Occipital lobe (tissue), 2 donors: ENCODE measurements around the gene BNC2. TPM values are rescaled to one million over a fixed set of nuclear protein-coding genes. Genes with fewer than 3 reads are reported as not detected.

Experiments used
- DNase-seq: peaks from one replicate; lab custom pipeline; 2025; lab: John Stamatoyannopoulos, UW
- total RNA-seq: library from RNA; depleted of rRNA; stranded (reverse); fragments of >200 nt; gene quantifications from one replicate; pipeline ENCODE4 v1.2.3, GENCODE V29; 2014

The BNC2 gene
- total RNA-seq, 1 donor from 2014 or later, result 1.6 TPM

- no peak for DNase-seq
Observed at GRCh38 chr9:16675131-16675530, 195.3 kb downstream of the BNC2 start.

GRCh38 chr9:16673171-16673570 is 197.3 kb downstream of the BNC2 start:
- DNase-seq, result no peak

DNA sequence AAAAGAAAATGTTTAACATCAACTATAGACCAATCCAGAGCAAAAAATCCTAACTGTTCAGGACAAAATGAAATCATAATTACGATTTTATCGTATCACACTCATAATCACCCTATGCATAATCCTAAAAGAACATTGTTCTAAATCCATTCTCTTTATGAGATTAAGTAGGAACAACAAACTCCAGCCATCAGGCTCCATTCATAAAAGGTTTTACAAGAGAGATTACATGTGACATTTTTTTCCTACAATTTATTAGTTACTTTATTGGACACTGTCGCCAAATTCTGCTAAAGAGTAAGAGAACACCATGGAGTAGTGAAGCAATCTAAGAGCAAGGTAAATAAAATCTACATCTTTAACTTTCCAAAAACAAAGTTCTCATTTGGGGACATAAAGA is 198.0 kb downstream of the BNC2 start:
- no peak for DNase-seq

- DNase-seq, result no peak
Observed at GRCh38 chr9:16671591-16672137, 198.8 kb downstream of the BNC2 start.

GRCh38 chr9:16670791-16671190 is 199.7 kb downstream of the BNC2 start:
- no peak for DNase-seq

DNA sequence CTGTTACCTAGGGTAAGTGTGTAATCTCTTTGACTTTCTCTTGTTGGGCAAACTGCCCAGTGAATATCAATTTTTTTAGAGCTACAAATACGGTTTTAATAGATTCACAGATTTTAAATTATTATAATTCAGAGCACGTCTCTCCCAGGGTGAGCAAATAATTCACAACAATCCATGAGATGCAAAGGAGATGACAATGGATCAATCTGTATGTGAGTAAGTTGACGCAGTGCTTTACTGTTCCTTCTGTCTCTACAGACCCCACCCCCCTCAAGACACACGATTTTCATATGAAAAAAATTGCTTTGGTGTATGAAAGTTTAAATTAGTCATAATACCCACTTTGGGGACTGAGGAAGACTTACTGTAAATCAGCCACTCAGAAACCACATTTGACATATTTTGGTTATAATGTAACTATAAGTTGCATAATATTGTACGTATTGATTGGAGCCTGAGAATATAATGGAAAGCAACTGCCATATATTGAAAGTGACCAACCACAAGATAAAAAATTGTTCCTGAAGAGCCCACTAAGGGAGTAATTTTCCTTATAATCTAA is 201.7 kb downstream of the BNC2 start:
- no peak for DNase-seq

DNA sequence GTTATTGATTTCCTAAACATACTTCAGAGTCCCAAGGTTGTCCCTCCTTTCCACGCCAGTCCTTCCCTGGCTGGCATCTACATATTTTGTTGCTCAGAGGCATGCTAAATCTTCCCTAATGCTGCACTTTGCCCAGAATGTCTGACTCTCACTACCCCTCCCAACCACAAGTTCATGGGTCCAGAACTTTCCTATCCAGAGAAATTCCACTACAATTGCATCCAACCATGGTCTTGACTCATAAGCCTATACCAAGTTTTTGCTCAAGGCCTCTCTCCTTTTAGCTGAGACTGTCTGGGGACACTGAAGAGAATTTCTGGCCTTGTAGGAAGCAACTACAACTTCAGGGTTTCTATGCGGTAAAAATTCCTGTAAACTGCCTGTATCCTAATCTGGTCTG is 206.3 kb downstream of the BNC2 start:
- DNase-seq, result no peak

DNA sequence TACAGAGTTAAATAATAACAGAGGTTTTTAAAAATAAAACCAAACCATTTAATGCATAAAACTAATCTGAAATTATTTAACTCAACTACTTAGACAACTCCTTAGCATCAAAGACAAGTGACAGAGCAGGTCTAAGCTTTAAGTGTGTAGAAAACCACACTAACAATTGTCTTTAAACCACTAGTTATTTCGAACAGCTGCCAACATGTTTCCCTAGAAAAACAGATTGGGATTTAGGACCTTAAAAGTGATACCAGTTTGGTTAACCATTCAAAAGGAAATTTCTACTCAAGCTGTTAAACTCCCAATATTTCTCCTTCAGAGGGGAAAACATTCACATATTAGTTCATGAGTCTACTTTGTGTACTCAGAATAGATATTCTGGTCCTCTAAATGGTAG is 208.7 kb downstream of the BNC2 start:
- DNase-seq, result no peak

GRCh38 chr9:16659096-16659495 is 211.4 kb downstream of the BNC2 start:
- no peak for DNase-seq

GRCh38 chr9:16656432-16657169 is 213.9 kb downstream of the BNC2 start:
- DNase-seq, result no peak

- no peak for DNase-seq
Observed at GRCh38 chr9:16654596-16655126, 215.8 kb downstream of the BNC2 start.

DNA sequence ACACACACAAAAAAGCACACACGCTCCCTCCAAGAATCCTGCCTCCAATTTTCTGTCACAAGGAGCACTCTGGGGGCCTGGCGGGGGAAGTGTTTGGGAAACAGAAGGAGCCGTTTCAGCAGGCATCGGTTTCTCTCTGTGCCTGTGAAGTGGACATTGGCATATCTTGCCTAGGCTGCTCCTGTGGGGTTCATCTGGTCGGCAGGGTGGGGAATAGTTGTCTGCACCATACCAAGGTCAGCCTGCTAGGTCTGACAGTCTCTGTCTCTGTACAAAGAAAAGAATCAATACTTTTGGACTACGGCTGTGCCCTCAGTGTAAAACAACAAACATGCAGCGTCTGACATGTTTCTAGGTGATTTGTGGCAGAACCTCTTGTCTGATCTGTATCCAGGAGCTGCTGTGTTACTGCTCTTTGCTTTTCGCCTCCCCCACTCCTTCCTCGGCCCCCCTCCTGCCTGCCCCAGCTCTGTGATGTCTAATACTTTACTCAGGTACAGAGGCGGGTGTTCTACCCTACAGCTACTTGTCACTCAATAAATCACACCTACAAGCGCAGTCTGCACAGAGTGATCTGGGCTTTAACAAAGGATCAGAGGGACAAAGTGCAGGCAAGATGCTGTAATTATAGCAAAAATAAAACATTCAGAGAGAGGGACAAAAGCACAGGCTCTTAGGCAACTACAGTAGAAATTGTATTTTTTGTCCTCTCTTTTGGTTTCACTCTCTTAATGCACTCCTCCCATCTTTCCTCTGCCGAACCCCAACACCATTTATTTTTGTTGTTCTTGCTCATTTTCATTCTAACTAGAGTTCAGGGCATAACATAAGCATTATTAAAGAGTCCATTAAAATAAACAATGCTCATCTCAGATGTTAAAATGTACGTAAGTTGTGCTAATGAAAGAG is 216.7 kb downstream of the BNC2 start:
- DNase-seq, result no peak

GRCh38 chr9:16652582-16652981 is 217.9 kb downstream of the BNC2 start:
- no peak for DNase-seq

GRCh38 chr9:16651446-16651964 is 219.0 kb downstream of the BNC2 start:
- no peak for DNase-seq

GRCh38 chr9:16645970-16646369 is 224.5 kb downstream of the BNC2 start:
- DNase-seq, result no peak

DNA sequence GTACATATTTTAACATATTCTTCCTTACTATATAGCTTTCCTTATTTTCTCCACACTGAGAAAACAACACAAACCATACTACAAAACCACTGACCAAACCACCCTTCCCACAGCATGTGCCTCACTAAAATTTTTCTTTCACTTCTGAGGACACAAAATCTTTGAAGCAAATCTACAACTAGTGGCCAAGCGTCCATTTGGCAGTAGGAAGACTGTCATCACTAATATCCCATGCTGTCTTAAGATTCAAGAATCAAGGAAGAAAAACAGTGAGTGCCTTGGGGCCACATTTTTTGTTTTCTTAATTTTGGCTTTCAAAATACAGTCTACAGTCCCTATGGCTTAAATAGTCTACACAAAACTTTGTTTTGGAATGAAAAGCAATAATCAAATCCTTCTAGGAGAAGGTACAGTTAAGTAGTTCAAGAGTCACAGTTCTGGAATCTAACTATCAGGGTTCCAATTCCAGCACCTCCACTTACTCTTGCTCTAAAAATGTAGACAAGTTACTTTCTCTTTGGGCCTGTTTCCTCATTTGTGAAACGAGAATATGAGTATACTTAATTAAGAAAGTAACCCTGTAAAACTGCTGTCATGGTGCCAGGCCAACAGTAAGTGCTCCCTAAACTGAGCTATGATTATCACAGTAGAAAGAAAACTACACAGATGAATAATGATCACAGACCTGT is 227.9 kb downstream of the BNC2 start:
- DNase-seq, result no peak

DNA sequence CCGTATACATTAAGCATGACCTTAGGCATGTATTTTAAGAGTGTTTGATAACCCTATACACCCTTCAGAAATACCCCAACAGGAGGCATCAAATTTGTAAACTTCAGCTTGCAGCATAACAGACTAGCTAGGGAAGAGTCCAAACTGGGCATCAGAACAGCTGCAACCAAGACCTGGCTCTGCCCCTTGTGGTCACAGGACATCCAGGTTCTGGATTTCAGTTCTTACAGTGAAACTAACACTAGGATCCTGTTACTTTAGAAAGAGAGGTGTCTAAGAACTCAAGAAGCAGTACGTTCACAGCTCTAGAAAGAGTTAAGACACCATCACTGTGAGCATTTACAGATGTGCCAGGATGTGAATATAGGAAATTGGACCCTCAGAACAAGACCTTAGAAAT is 229.8 kb downstream of the BNC2 start:
- DNase-seq, result no peak

DNA sequence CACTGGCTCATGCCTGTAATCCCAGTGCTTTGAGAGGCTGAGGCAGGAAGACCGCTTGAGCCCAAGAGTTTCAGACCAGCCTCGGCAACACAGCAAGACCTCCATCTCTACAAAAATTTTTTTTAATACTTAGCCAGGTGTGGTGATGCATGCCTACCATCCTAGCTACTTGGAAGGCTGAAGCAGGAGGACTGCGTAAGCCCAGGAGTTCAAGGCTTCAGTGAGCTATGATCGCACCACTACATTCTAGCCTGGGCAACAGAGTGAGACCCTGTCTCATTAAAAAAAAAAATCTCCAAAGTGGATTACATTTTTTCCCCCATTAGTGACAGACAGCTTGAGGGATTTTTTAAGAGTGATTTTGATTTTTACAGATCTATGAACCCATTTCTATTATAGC is 230.8 kb downstream of the BNC2 start:
- DNase-seq, result no peak

DNA sequence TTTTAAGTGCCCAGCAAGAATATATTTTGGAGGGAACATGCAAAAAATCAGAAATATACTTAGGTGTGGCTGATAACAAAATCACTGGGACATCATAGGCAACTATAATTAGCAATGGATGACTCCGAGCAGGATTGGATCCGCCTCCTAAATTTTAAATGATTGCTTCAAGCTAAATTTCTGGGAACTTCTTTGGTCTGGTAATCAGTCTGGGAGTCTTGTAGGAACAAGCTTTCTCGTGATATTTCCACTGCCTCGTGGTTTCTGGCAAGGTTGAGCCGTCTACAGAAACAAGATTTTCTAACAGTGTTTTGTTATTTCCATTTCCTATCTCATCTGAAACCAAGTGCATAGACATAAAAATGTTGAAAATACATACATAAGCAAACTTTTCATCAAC is 232.6 kb downstream of the BNC2 start:
- no peak for DNase-seq

- no peak for DNase-seq
Observed at GRCh38 chr9:16637218-16637617, 233.3 kb downstream of the BNC2 start.

GRCh38 chr9:16633794-16634193 is 236.7 kb downstream of the BNC2 start:
- no peak for DNase-seq
